SU-DHL-6 (cell line): Measurements from ENCODE around the gene RAMAC.

ENCODE experiments used
- EZH2phosphoT487 ChIP-seq: fragments of 200-600 bp; sonication (generic), shearing (Covaris generic); conservative IDR thresholded peaks from 2 replicates; pipeline ENCODE4 v1.6.1; 2018; ENCODE audit warnings: mild to moderate bottlenecking, antibody characterized with exemption, low read length, moderate library complexity, mixed read lengths
- TF ChIP-seq, protein P1 (sequence below): fragments of 200-600 bp; sonication (generic); IDR thresholded peaks from one replicate; pipeline ENCODE4 v1.5.1; 2017; ENCODE audit warnings: antibody characterized with exemption, mild to moderate bottlenecking, low read length, moderate library complexity; ENCODE audit not compliant: insufficient read depth, poor library complexity, severe bottlenecking

- TF ChIP-seq, protein P1, sequence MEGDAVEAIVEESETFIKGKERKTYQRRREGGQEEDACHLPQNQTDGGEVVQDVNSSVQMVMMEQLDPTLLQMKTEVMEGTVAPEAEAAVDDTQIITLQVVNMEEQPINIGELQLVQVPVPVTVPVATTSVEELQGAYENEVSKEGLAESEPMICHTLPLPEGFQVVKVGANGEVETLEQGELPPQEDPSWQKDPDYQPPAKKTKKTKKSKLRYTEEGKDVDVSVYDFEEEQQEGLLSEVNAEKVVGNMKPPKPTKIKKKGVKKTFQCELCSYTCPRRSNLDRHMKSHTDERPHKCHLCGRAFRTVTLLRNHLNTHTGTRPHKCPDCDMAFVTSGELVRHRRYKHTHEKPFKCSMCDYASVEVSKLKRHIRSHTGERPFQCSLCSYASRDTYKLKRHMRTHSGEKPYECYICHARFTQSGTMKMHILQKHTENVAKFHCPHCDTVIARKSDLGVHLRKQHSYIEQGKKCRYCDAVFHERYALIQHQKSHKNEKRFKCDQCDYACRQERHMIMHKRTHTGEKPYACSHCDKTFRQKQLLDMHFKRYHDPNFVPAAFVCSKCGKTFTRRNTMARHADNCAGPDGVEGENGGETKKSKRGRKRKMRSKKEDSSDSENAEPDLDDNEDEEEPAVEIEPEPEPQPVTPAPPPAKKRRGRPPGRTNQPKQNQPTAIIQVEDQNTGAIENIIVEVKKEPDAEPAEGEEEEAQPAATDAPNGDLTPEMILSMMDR, result no peak
- TF ChIP-seq EZH2phosphoT487, result no peak
Observed at GRCh38 chr15:82952158-82953081, 33.6 kb upstream of the RAMAC start, which contains the start of gene HOMER2.
